Measurements from ENCODE around the gene MRPS22.

Gene MRPS22

GRCh38 chr3:139343895-139344856, at the start of gene MRPS22:
Gene MRPS22 (plus strand): TSS chr3:139344020. CDS start chr3:139344027, 7 bp downstream.
- peak; percentile 94 for DNase-seq (ENCODE audit: low spot score)

GRCh38 chr3:139295040-139295439, 48.8 kb upstream of the MRPS22 start:
- DNase-seq (ENCODE audit: low spot score) = no peak

GRCh38 chr3:139296141-139296718, 47.6 kb upstream of the MRPS22 start:
- DNase-seq (ENCODE audit: low spot score) = no peak

GRCh38 chr3:139297588-139298311, 46.1 kb upstream of the MRPS22 start:
- DNase-seq (ENCODE audit: low spot score) = no peak

- DNase-seq (ENCODE audit: low spot score) = peak; percentile 99
Observed at GRCh38 chr3:139299261-139300132, 44.3 kb upstream of the MRPS22 start.

- DNase-seq (ENCODE audit: low spot score) = no peak
Observed at GRCh38 chr3:139300416-139300815, 43.4 kb upstream of the MRPS22 start.

GRCh38 chr3:139301183-139301582, 42.6 kb upstream of the MRPS22 start:
- peak; percentile 79 for DNase-seq (ENCODE audit: low spot score)

- DNase-seq (ENCODE audit: low spot score) = no peak
Observed at GRCh38 chr3:139301654-139302053, 42.2 kb upstream of the MRPS22 start.

GRCh38 chr3:139302084-139302800, 41.6 kb upstream of the MRPS22 start:
- DNase-seq (ENCODE audit: low spot score) = peak; percentile 99

- DNase-seq (ENCODE audit: low spot score) = peak; percentile 87
Observed at GRCh38 chr3:139302801-139303113, 41.1 kb upstream of the MRPS22 start.

- no peak for DNase-seq (ENCODE audit: low spot score)
Observed at GRCh38 chr3:139303216-139303615, 40.6 kb upstream of the MRPS22 start.

GRCh38 chr3:139304383-139304782, 39.4 kb upstream of the MRPS22 start:
- no peak for DNase-seq (ENCODE audit: low spot score)

GRCh38 chr3:139306078-139306477, 37.7 kb upstream of the MRPS22 start:
- DNase-seq (ENCODE audit: low spot score) = no peak

GRCh38 chr3:139307072-139307491, 36.7 kb upstream of the MRPS22 start:
- DNase-seq (ENCODE audit: low spot score) = no peak

GRCh38 chr3:139307601-139308555, 35.9 kb upstream of the MRPS22 start:
- DNase-seq (ENCODE audit: low spot score) = no peak

- no peak for DNase-seq (ENCODE audit: low spot score)
Observed at GRCh38 chr3:139308560-139308959, 35.3 kb upstream of the MRPS22 start.

GRCh38 chr3:139309061-139309591, 34.7 kb upstream of the MRPS22 start:
- DNase-seq (ENCODE audit: low spot score) = peak; percentile 80

- DNase-seq (ENCODE audit: low spot score) = peak; percentile 88
Observed at GRCh38 chr3:139309880-139310279, 33.9 kb upstream of the MRPS22 start.

GRCh38 chr3:139310474-139310933, 33.3 kb upstream of the MRPS22 start:
- peak; percentile 96 for DNase-seq (ENCODE audit: low spot score)

GRCh38 chr3:139311557-139311956, 32.3 kb upstream of the MRPS22 start:
- no peak for DNase-seq (ENCODE audit: low spot score)

Data from SW480 (cell line).